ENCODE results near the gene CAVIN4. TPM values are rescaled to one million over a fixed set of nuclear protein-coding genes. Genes with fewer than 3 reads are reported as not detected.

CAVIN4 gene
- polyA plus RNA-seq, 3 donors: 0.10 to 0.45 (median 0.13) TPM

- WGBS, 3 donors: 94 to 96% (median 95%) methylated on average over 4 of the region's 4 CpGs
- no peak overlapping the region for H3K27ac ChIP-seq (ENCODE audit: low read depth, low read length)
These were observed 7.1 kb downstream of the CAVIN4 start for GRCh38 chr9:100584951-100585350.

- WGBS, 3 donors: 92 to 94% (median 94%) methylated on average over 7 of the region's 7 CpGs
- H3K27ac ChIP-seq (ENCODE audit: low read depth, low read length): no peak overlapping the region
These were observed 8.2 kb downstream of the CAVIN4 start for GRCh38 chr9:100586093-100586492.

GRCh38 chr9:100587375-100587774, 9.5 kb downstream of the CAVIN4 start:
- 68 to 75% (median 73%) methylated on average over 9 of the region's 9 CpGs for WGBS, 3 donors
- no peak overlapping the region for H3K27ac ChIP-seq (ENCODE audit: low read depth, low read length)

GRCh38 chr9:100589582-100589981, 11.7 kb downstream of the CAVIN4 start:
- 78 to 85% (median 80%) methylated on average over 5 of the region's 5 CpGs for WGBS, 3 donors
- no peak overlapping the region for H3K27ac ChIP-seq (ENCODE audit: low read depth, low read length)

- H3K27ac ChIP-seq (ENCODE audit: low read depth, low read length): no peak overlapping the region
- 62 to 73% (median 65%) methylated on average over 2 of the region's 2 CpGs for WGBS, 3 donors
These were observed 12.6 kb downstream of the CAVIN4 start for GRCh38 chr9:100590481-100590880.

- no peak overlapping the region for H3K27ac ChIP-seq (ENCODE audit: low read depth, low read length)
- 89 to 93% (median 92%) methylated on average over 6 of the region's 6 CpGs for whole genome bisulfite sequencing, 3 donors
These were observed 13.3 kb downstream of the CAVIN4 start for GRCh38 chr9:100591139-100591538.

- no peak overlapping the region for H3K27ac ChIP-seq (ENCODE audit: low read depth, low read length)
- 80 to 94% (median 89%) methylated on average over 5 of the region's 5 CpGs for WGBS, 3 donors
These were observed 13.9 kb downstream of the CAVIN4 start for GRCh38 chr9:100591639-100592412.

GRCh38 chr9:100595391-100596199, 17.7 kb downstream of the CAVIN4 start:
- no peak overlapping the region for H3K27ac ChIP-seq (ENCODE audit: low read depth, low read length)
- 21 to 33% (median 30%) methylated on average over 3 of the region's 3 CpGs for WGBS, 3 donors

GRCh38 chr9:100597236-100597635, 19.4 kb downstream of the CAVIN4 start:
- H3K27ac ChIP-seq (ENCODE audit: low read depth, low read length): no peak overlapping the region
- 16 to 46% (median 42%) methylated on average over 6 of the region's 6 CpGs for WGBS, 3 donors

GRCh38 chr9:100598641-100599145, 20.8 kb downstream of the CAVIN4 start:
- no peak overlapping the region for H3K27ac ChIP-seq (ENCODE audit: low read depth, low read length)
- WGBS, 3 donors: 1% methylated on average over 41 of the region's 41 CpGs

- 82 to 90% (median 87%) methylated on average over 7 of the region's 7 CpGs for WGBS, 3 donors
- H3K27ac ChIP-seq (ENCODE audit: low read depth, low read length): no peak overlapping the region
These were observed 22.7 kb downstream of the CAVIN4 start for GRCh38 chr9:100600521-100601079.

- H3K27ac ChIP-seq (ENCODE audit: low read depth, low read length): no peak overlapping the region
These were observed 23.3 kb downstream of the CAVIN4 start for GRCh38 chr9:100601216-100601615.

GRCh38 chr9:100602342-100602801, 24.5 kb downstream of the CAVIN4 start:
- H3K27ac ChIP-seq (ENCODE audit: low read depth, low read length): no peak overlapping the region
- WGBS, 3 donors: 23 to 36% (median 29%) methylated on average over 2 of the region's 2 CpGs

GRCh38 chr9:100605405-100605804, 27.5 kb downstream of the CAVIN4 start:
- H3K27ac ChIP-seq (ENCODE audit: low read depth, low read length): no peak overlapping the region
- WGBS, 3 donors: 52 to 67% (median 66%) methylated on average over 1 of the region's 1 CpG

- WGBS, 3 donors: 62 to 63% (median 62%) methylated on average over 5 of the region's 5 CpGs
- no peak overlapping the region for H3K27ac ChIP-seq (ENCODE audit: low read depth, low read length)
These were observed 41.3 kb downstream of the CAVIN4 start for GRCh38 chr9:100619194-100619593.

- 54 to 73% (median 55%) methylated on average over 5 of the region's 5 CpGs for WGBS, 3 donors
- H3K27ac ChIP-seq (ENCODE audit: low read depth, low read length): no peak overlapping the region
These were observed 41.8 kb downstream of the CAVIN4 start for GRCh38 chr9:100619665-100620064.

- no peak overlapping the region for H3K27ac ChIP-seq (ENCODE audit: low read depth, low read length)
- WGBS, 3 donors: 73 to 83% (median 76%) methylated on average over 1 of the region's 1 CpG
These were observed 46.1 kb downstream of the CAVIN4 start for GRCh38 chr9:100623969-100624368.

- no peak overlapping the region for H3K27ac ChIP-seq (ENCODE audit: low read depth, low read length)
- WGBS, 3 donors: 84 to 100% (median 91%) methylated on average over 1 of the region's 1 CpG
These were observed 49.1 kb downstream of the CAVIN4 start for GRCh38 chr9:100626949-100627348.

GRCh38 chr9:100637787-100638186, 59.9 kb downstream of the CAVIN4 start:
- no peak overlapping the region for H3K27ac ChIP-seq (ENCODE audit: low read depth, low read length)
- WGBS, 3 donors: 51 to 66% (median 63%) methylated on average over 6 of the region's 6 CpGs
